ENCODE data around the gene MLLT10.

GRCh38 chr10:21724020-21724589 is 190.1 kb downstream of the MLLT10 start:
- TF ChIP-seq CTCF (IDR thresholded peaks at IDR 0.05; ENCODE audit: control extremely low read depth in 1 of 3, insufficient read depth in 1 of 3, low read depth in 1 of 3, low read length in 3 of 3) (no peak), EP300 (IDR thresholded peaks at IDR 0.05; ENCODE audit: borderline replicate concordance in 1 of 2, low read depth in 2 of 2, low read length in 2 of 2) (no peak)
